ENCODE measurements around the gene WDR89.

- TF ChIP-seq SIN3A (IDR thresholded peaks at IDR 0.05; ENCODE audit: borderline replicate concordance, insufficient read depth, low read length): no peak
- TF ChIP-seq TAF1 (IDR thresholded peaks at IDR 0.05; ENCODE audit: borderline replicate concordance, insufficient read depth, low read length): no peak
- no peak for TF ChIP-seq POLR2AphosphoS5 (IDR thresholded peaks at IDR 0.05; ENCODE audit: low read depth, low read length)
- TF ChIP-seq REST (IDR thresholded peaks at IDR 0.05; ENCODE audit: insufficient read depth in 1 of 2, low read depth in 2 of 2, low read length in 2 of 2): no peak
These were observed 43.7 kb upstream of the WDR89 start for GRCh38 chr14:63685401-63685800.
